ENCODE data around the gene MLLT1. TPM values are rescaled to one million over a fixed set of nuclear protein-coding genes. Genes with fewer than 3 reads are reported as not detected.
A peak's percentile ranks its signal among the peaks of the same experiment; 100 is the strongest.

Gene MLLT1
- total and polyA plus RNA-seq, 12 donors = 21.4 to 48.3 (median 31.7) TPM

GRCh38 chr19:6260912-6261650 lies 18.7 kb downstream of the MLLT1 start:
- TF ChIP-seq CTCF (IDR thresholded peaks at IDR 0.05) = peak; percentile 32 to 66 (median 55)
- Histone ChIP-seq H3K9me3 (no peaks in the 10 kb centered on the region), H3K36me3 (peaks cover 0 to 84% (median 7%) of the 10 kb centered on the region in 9 donors), H3K4me1 (peaks cover 0 to 27% (median 8%) of the 10 kb centered on the region in 9 donors), H3K27me3 (no peaks in the 10 kb centered on the region), H3K27ac (no peak overlapping the region), H3K4me3 (no peak overlapping the region)
- ATAC-seq = peak in 7 of 8 donors; percentile 38 to 64 (median 61)
- no peak for DNase-seq
- WGBS, 2 donors = 87 to 88% methylated on average over 30 of the region's 30 CpGs
- intact Hi-C loops (cut with DNase I) = loop anchor here in 1 of 10 donors (5.0 kb wide), 1 partner anchor 39 kb away; no protein-coding TSS in a partner anchor

- ATAC-seq (peak in 1 of 8 donors; percentile 27), DNase-seq (no peak)
- Histone ChIP-seq H3K27me3 (no peaks in the 10 kb centered on the region), H3K9me3 (no peaks in the 10 kb centered on the region), H3K36me3 (peaks cover 0 to 83% (median 7%) of the 10 kb centered on the region in 9 donors), H3K4me3 (no peak overlapping the region), H3K27ac (no peak overlapping the region), H3K4me1 (peaks cover 0 to 27% (median 8%) of the 10 kb centered on the region in 9 donors)
- WGBS, 2 donors = 93 to 95% methylated on average over 9 of the region's 9 CpGs
- TF ChIP-seq CTCF (IDR thresholded peaks at IDR 0.05) = no peak
- intact Hi-C loops (cut with DNase I) = loop anchor here in 1 of 10 donors (5.0 kb wide), 1 partner anchor 38 kb away; no protein-coding TSS in a partner anchor
Measured at GRCh38 chr19:6260376-6260775, 19.4 kb downstream of the MLLT1 start.

GRCh38 chr19:6259312-6259861 lies 20.4 kb downstream of the MLLT1 start:
- ATAC-seq (peak in 1 of 8 donors; percentile 24), DNase-seq (no peak)
- Histone ChIP-seq H3K4me1 (peaks cover 0 to 27% (median 8%) of the 10 kb centered on the region in 9 donors), H3K4me3 (no peak overlapping the region), H3K27ac (no peak overlapping the region), H3K9me3 (no peaks in the 10 kb centered on the region), H3K27me3 (no peaks in the 10 kb centered on the region), H3K36me3 (peaks cover 0 to 79% (median 7%) of the 10 kb centered on the region in 9 donors)
- intact Hi-C loops (cut with DNase I) = no loop called here
- no peak for TF ChIP-seq CTCF (IDR thresholded peaks at IDR 0.05)
- WGBS, 2 donors = 74 to 85% methylated on average over 12 of the region's 12 CpGs

- H3K9me3 ChIP-seq = no peaks in the 10 kb centered on the region
- 96 to 97% methylated on average over 15 of the region's 15 CpGs for WGBS, 2 donors
- no peaks in the 10 kb centered on the region for H3K27me3 ChIP-seq
- peaks cover 0 to 83% (median 7%) of the 10 kb centered on the region in 9 donors for H3K36me3 ChIP-seq
- no peak overlapping the region for H3K4me3 ChIP-seq
- H3K4me1 ChIP-seq = peaks cover 0 to 28% (median 9%) of the 10 kb centered on the region in 9 donors
- intact Hi-C loops (cut with DNase I) = no loop called here
- no peak overlapping the region for H3K27ac ChIP-seq
- DNase-seq (no peak), ATAC-seq (no peak)
- no peak for TF ChIP-seq CTCF (IDR thresholded peaks at IDR 0.05)
Measured at GRCh38 chr19:6258812-6259311, 20.9 kb downstream of the MLLT1 start.
